ENCODE measurements around the gene SH3YL1. TPM values are rescaled to one million over a fixed set of nuclear protein-coding genes. Genes with fewer than 3 reads are reported as not detected.

SH3YL1 gene
- total and polyA plus RNA-seq, 2 donors = 25.8 to 73.7 TPM

- WGBS = 98% methylated on average over 5 of the region's 5 CpGs
- no peaks in the 10 kb centered on the region for H3K9me3 ChIP-seq (ENCODE audit: control insufficient read depth in 2 of 2, insufficient read depth in 1 of 2, low read length in 1 of 2)
- DNase-seq (ENCODE audit: low read depth in 6 of 9, low spot score in 9 of 9) = no peak
- H3K36me3 ChIP-seq (ENCODE audit: control insufficient read depth in 2 of 2, insufficient read depth in 2 of 2, low read length in 1 of 2) = peaks cover 4 to 5% of the 10 kb centered on the region in 2 donors
- H3K4me1 ChIP-seq (ENCODE audit: control insufficient read depth in 2 of 2, insufficient read depth in 2 of 2, low read length in 2 of 2) = no peaks in the 10 kb centered on the region
- H3K4me3 ChIP-seq (ENCODE audit: low read length in 2 of 2) = no peak overlapping the region
- no peaks in the 10 kb centered on the region for H3K27me3 ChIP-seq (ENCODE audit: control insufficient read depth in 2 of 2, insufficient read depth in 1 of 2, low read length in 1 of 2)
- H3K27ac ChIP-seq (ENCODE audit: low read depth in 1 of 2, low read length in 1 of 2) = no peak overlapping the region
Measured at GRCh38 chr2:238869-239268, 25.0 kb downstream of the SH3YL1 start.

DNA sequence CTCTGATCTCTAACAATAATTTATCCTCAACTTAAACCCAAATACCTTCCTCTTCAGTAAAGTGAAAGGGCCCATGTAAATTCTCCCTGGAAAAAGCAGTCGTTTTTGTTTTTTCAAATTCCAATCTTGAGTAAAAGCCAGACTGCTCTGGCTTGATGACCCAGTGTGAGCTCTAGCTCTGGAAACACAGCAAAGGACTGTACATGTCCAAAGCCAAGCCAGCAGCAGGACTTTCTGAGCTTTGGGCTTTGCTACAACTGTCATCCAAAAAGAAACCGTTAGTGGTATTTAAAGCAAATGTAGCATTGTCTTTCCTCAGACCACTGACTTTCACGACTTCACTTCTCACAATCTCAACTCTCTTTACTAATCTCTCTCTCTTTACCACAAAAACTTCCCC is 25.4 kb downstream of the SH3YL1 start:
- no peak for DNase-seq (ENCODE audit: low read depth in 6 of 9, low spot score in 9 of 9)
- no peak overlapping the region for H3K4me3 ChIP-seq (ENCODE audit: low read length in 2 of 2)
- H3K27me3 ChIP-seq (ENCODE audit: control insufficient read depth in 2 of 2, insufficient read depth in 1 of 2, low read length in 1 of 2) = no peaks in the 10 kb centered on the region
- peaks cover 0 to 5% of the 10 kb centered on the region in 2 donors for H3K36me3 ChIP-seq (ENCODE audit: control insufficient read depth in 2 of 2, insufficient read depth in 2 of 2, low read length in 1 of 2)
- WGBS = 85% methylated on average over 3 of the region's 3 CpGs
- no peak overlapping the region for H3K27ac ChIP-seq (ENCODE audit: low read depth in 1 of 2, low read length in 1 of 2)
- H3K9me3 ChIP-seq (ENCODE audit: control insufficient read depth in 2 of 2, insufficient read depth in 1 of 2, low read length in 1 of 2) = no peaks in the 10 kb centered on the region
- H3K4me1 ChIP-seq (ENCODE audit: control insufficient read depth in 2 of 2, insufficient read depth in 2 of 2, low read length in 2 of 2) = no peaks in the 10 kb centered on the region

DNA sequence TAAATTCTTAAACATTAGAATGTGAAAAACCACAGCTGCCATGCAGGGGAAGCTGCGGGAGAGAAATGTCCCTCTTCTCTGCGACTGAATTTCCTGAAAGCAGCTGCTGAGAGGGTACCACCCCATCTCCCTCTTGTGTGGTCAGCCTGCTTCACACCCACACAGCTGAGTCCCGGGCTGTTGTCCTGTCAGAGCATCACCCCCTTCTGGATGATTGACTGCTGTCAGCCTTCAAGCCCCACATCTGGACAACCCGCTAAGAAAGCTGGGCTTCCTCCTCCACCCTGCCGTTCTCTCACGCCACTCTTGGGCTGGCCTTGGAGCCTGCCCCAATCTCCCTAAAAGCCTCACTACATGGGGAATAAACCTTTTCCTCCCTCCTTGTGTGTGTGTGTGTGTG is 26.0 kb downstream of the SH3YL1 start:
- 43% methylated on average over 6 of the region's 6 CpGs for WGBS
- Histone ChIP-seq H3K4me3 (ENCODE audit: low read length in 2 of 2) (no peak overlapping the region), H3K4me1 (ENCODE audit: control insufficient read depth in 2 of 2, insufficient read depth in 2 of 2, low read length in 2 of 2) (no peaks in the 10 kb centered on the region), H3K27me3 (ENCODE audit: control insufficient read depth in 2 of 2, insufficient read depth in 1 of 2, low read length in 1 of 2) (no peaks in the 10 kb centered on the region), H3K27ac (ENCODE audit: low read depth in 1 of 2, low read length in 1 of 2) (no peak overlapping the region), H3K9me3 (ENCODE audit: control insufficient read depth in 2 of 2, insufficient read depth in 1 of 2, low read length in 1 of 2) (no peaks in the 10 kb centered on the region), H3K36me3 (ENCODE audit: control insufficient read depth in 2 of 2, insufficient read depth in 2 of 2, low read length in 1 of 2) (peaks cover 0 to 5% of the 10 kb centered on the region in 2 donors)
- DNase-seq (ENCODE audit: low read depth in 6 of 9, low spot score in 9 of 9) = no peak

DNA sequence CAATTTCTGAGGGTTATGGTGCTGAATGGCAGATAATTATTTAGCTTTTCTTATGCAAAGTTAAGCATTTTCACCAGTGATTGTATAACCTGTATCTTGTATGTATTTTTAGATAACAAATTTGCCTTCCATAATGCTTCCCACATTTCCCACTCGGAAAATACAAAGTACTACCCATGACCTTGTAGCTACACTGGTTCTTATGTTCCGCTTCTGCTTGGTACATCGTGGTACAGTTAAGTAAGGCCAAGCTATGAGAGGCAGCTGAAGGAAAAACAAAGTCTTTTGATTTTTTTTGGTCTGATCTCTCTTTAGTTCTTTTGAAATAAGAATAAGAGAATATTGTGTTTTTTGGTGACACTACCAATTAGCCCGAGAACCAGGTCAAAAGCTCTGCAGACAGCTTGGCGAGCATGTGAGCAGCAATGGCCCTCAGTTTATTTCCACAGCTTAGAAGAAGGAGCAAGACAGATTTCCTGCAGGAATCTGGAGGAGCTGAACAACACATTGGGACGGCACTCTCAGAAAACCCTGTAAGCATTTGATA is 26.8 kb downstream of the SH3YL1 start:
- no peaks in the 10 kb centered on the region for H3K4me1 ChIP-seq (ENCODE audit: control insufficient read depth in 2 of 2, insufficient read depth in 2 of 2, low read length in 2 of 2)
- H3K9me3 ChIP-seq (ENCODE audit: control insufficient read depth in 2 of 2, insufficient read depth in 1 of 2, low read length in 1 of 2) = no peaks in the 10 kb centered on the region
- H3K27me3 ChIP-seq (ENCODE audit: control insufficient read depth in 2 of 2, insufficient read depth in 1 of 2, low read length in 1 of 2) = no peaks in the 10 kb centered on the region
- H3K27ac ChIP-seq (ENCODE audit: low read depth in 1 of 2, low read length in 1 of 2) = no peak overlapping the region
- H3K4me3 ChIP-seq (ENCODE audit: low read length in 2 of 2) = no peak overlapping the region
- 97% methylated on average over 6 of the region's 6 CpGs for WGBS
- no peak for DNase-seq (ENCODE audit: low read depth in 6 of 9, low spot score in 9 of 9)
- H3K36me3 ChIP-seq (ENCODE audit: control insufficient read depth in 2 of 2, insufficient read depth in 2 of 2, low read length in 1 of 2) = peaks cover 0 to 5% of the 10 kb centered on the region in 2 donors

DNA sequence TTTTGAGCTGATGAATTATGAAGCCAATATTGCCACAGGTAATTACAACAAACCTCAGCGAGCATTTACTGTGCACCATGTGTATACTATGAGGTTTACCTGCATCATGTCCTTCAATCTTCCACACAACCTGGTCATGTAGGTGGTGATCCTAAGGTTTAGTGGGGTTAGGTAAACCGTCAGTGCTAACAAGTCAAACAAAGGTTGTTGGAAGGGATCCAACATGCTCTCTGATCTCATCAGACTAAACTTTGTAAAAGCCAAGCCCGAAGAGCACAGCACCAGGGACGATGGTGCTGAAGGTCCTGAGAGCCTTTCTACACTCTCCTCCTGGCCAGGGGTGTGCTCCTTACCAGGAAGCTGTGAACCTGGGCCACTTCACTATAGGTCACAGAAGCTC is 29.4 kb downstream of the SH3YL1 start:
- peaks cover 4 to 6% of the 10 kb centered on the region in 2 donors for H3K36me3 ChIP-seq (ENCODE audit: control insufficient read depth in 2 of 2, insufficient read depth in 2 of 2, low read length in 1 of 2)
- no peak overlapping the region for H3K27ac ChIP-seq (ENCODE audit: low read depth in 1 of 2, low read length in 1 of 2)
- H3K4me3 ChIP-seq (ENCODE audit: low read length in 2 of 2) = no peak overlapping the region
- DNase-seq (ENCODE audit: low read depth in 6 of 9, low spot score in 9 of 9) = no peak
- 94% methylated on average over 4 of the region's 4 CpGs for WGBS
- no peaks in the 10 kb centered on the region for H3K4me1 ChIP-seq (ENCODE audit: control insufficient read depth in 2 of 2, insufficient read depth in 2 of 2, low read length in 2 of 2)
- H3K27me3 ChIP-seq (ENCODE audit: control insufficient read depth in 2 of 2, insufficient read depth in 1 of 2, low read length in 1 of 2) = no peaks in the 10 kb centered on the region
- no peaks in the 10 kb centered on the region for H3K9me3 ChIP-seq (ENCODE audit: control insufficient read depth in 2 of 2, insufficient read depth in 1 of 2, low read length in 1 of 2)

DNA sequence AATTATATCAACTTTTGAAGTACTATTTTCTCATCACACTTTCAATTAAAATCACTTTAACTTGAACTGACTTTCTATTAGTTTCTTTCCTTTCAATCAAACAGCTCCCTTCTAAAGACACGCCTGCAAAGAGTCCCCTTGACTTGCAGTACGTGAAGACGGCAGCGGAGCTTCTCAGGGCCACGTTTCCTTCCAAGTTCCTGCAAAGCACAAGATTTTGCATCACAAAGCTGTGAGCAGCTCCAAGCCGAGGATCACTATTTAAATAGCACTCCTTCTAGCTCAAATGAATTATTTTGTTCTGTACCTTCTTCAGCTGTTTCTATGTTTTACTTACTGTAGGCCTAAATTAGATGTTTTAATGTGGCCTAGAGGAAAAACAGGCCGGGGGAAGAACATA is 30.8 kb downstream of the SH3YL1 start:
- no peak for DNase-seq (ENCODE audit: low read depth in 6 of 9, low spot score in 9 of 9)
- Histone ChIP-seq H3K27me3 (ENCODE audit: control insufficient read depth in 2 of 2, insufficient read depth in 1 of 2, low read length in 1 of 2) (no peaks in the 10 kb centered on the region), H3K36me3 (ENCODE audit: control insufficient read depth in 2 of 2, insufficient read depth in 2 of 2, low read length in 1 of 2) (peaks cover 4 to 9% of the 10 kb centered on the region in 2 donors), H3K4me1 (ENCODE audit: control insufficient read depth in 2 of 2, insufficient read depth in 2 of 2, low read length in 2 of 2) (no peaks in the 10 kb centered on the region), H3K4me3 (ENCODE audit: low read length in 2 of 2) (no peak overlapping the region), H3K27ac (ENCODE audit: low read depth in 1 of 2, low read length in 1 of 2) (no peak overlapping the region), H3K9me3 (ENCODE audit: control insufficient read depth in 2 of 2, insufficient read depth in 1 of 2, low read length in 1 of 2) (no peaks in the 10 kb centered on the region)
- whole genome bisulfite sequencing = 90% methylated on average over 7 of the region's 7 CpGs

DNA sequence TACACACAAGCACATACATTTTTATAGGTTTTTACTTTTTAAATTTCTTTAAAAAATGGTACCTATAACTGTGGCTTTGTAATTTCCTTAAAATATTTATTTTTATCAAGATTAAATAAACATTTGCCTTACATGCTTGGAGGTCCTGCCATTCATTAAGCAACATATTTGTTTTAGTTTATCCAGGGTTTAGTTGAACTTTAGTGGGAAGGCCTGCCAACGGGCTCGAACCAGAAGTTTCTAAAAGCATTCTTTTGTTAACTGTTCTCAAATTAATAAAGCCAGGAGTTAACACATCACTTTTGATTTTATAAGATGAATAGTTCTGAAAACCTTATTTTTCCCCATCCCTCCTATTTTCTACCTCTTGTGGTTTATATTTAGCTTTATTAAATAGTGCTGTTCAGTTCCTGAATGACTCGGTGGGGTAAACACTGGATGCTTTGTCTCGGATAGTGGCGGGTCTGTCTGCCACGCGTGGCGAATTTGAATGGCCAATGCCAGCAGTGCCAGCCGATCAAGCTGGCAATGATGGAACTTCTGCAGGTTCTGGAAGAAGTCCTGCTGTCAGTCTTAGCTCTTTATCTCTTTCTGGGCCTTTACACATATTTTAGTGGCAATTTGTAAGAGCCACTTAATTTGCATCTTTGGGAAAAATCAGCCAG is 32.2 kb downstream of the SH3YL1 start:
- peaks cover 4 to 11% of the 10 kb centered on the region in 2 donors for H3K36me3 ChIP-seq (ENCODE audit: control insufficient read depth in 2 of 2, insufficient read depth in 2 of 2, low read length in 1 of 2)
- 98% methylated on average over 9 of the region's 9 CpGs for WGBS
- H3K4me3 ChIP-seq (ENCODE audit: low read length in 2 of 2) = no peak overlapping the region
- DNase-seq (ENCODE audit: low read depth in 6 of 9, low spot score in 9 of 9) = no peak
- H3K9me3 ChIP-seq (ENCODE audit: control insufficient read depth in 2 of 2, insufficient read depth in 1 of 2, low read length in 1 of 2) = no peaks in the 10 kb centered on the region
- no peaks in the 10 kb centered on the region for H3K27me3 ChIP-seq (ENCODE audit: control insufficient read depth in 2 of 2, insufficient read depth in 1 of 2, low read length in 1 of 2)
- H3K27ac ChIP-seq (ENCODE audit: low read depth in 1 of 2, low read length in 1 of 2) = no peak overlapping the region
- H3K4me1 ChIP-seq (ENCODE audit: control insufficient read depth in 2 of 2, insufficient read depth in 2 of 2, low read length in 2 of 2) = no peaks in the 10 kb centered on the region

GRCh38 chr2:228518-229278 is 35.1 kb downstream of the SH3YL1 start:
- H3K36me3 ChIP-seq (ENCODE audit: control insufficient read depth in 2 of 2, insufficient read depth in 2 of 2, low read length in 1 of 2) = peaks cover 7 to 12% of the 10 kb centered on the region in 2 donors
- no peak overlapping the region for H3K4me3 ChIP-seq (ENCODE audit: low read length in 2 of 2)
- H3K27ac ChIP-seq (ENCODE audit: low read depth in 1 of 2, low read length in 1 of 2) = no peak overlapping the region
- H3K4me1 ChIP-seq (ENCODE audit: control insufficient read depth in 2 of 2, insufficient read depth in 2 of 2, low read length in 2 of 2) = no peaks in the 10 kb centered on the region
- no peak for DNase-seq (ENCODE audit: low read depth in 6 of 9, low spot score in 9 of 9)
- H3K9me3 ChIP-seq (ENCODE audit: control insufficient read depth in 2 of 2, insufficient read depth in 1 of 2, low read length in 1 of 2) = no peaks in the 10 kb centered on the region
- H3K27me3 ChIP-seq (ENCODE audit: control insufficient read depth in 2 of 2, insufficient read depth in 1 of 2, low read length in 1 of 2) = no peaks in the 10 kb centered on the region
- WGBS = 96% methylated on average over 8 of the region's 8 CpGs

GRCh38 chr2:228115-228514 is 35.7 kb downstream of the SH3YL1 start:
- Histone ChIP-seq H3K36me3 (ENCODE audit: control insufficient read depth in 2 of 2, insufficient read depth in 2 of 2, low read length in 1 of 2) (peaks cover 7 to 12% of the 10 kb centered on the region in 2 donors), H3K4me3 (ENCODE audit: low read length in 2 of 2) (no peak overlapping the region), H3K9me3 (ENCODE audit: control insufficient read depth in 2 of 2, insufficient read depth in 1 of 2, low read length in 1 of 2) (no peaks in the 10 kb centered on the region), H3K27me3 (ENCODE audit: control insufficient read depth in 2 of 2, insufficient read depth in 1 of 2, low read length in 1 of 2) (no peaks in the 10 kb centered on the region), H3K27ac (ENCODE audit: low read depth in 1 of 2, low read length in 1 of 2) (no peak overlapping the region), H3K4me1 (ENCODE audit: control insufficient read depth in 2 of 2, insufficient read depth in 2 of 2, low read length in 2 of 2) (no peaks in the 10 kb centered on the region)
- DNase-seq (ENCODE audit: low read depth in 6 of 9, low spot score in 9 of 9) = no peak
- WGBS = 97% methylated on average over 9 of the region's 9 CpGs
